Nephron progenitor cell (in vitro differentiated cells): ENCODE results near the gene CPA4.

ENCODE experiments used
- DNase-seq: peaks from one replicate; pipeline ENCODE4 v3.0.0; 2021
- H3K27ac Mint-ChIP-seq: 2 replicates; pipeline ENCODE4 v1.8.0; 2021; ENCODE audit warnings: mild to moderate bottlenecking, moderate library complexity, mixed read lengths
- H3K27me3 Mint-ChIP-seq: 2 replicates; pipeline ENCODE4 v1.8.0; 2021; ENCODE audit warnings: mild to moderate bottlenecking, low read depth, mixed read lengths; ENCODE audit not compliant: poor library complexity
- H3K36me3 Mint-ChIP-seq: 2 replicates; pipeline ENCODE4 v1.8.0; 2021; ENCODE audit warnings: low read depth, mixed read lengths
- H3K4me1 Mint-ChIP-seq: 2 replicates; pipeline ENCODE4 v1.8.0; 2021; ENCODE audit warnings: mixed read lengths
- H3K4me3 Mint-ChIP-seq: 2 replicates; pipeline ENCODE4 v1.8.0; 2021; ENCODE audit warnings: mild to moderate bottlenecking, moderate library complexity, mixed read lengths
- H3K9me3 Mint-ChIP-seq: 2 replicates; pipeline ENCODE4 v1.8.0; 2021; ENCODE audit warnings: mild to moderate bottlenecking, moderate library complexity, mixed read lengths
- CTCF ChIP-seq: fragments of 200-600 bp; sonication (generic); IDR thresholded peaks from 2 replicates; pipeline ENCODE4 v1.5.0; 2021; ENCODE audit warnings: antibody characterized with exemption

The CPA4 gene

DNA sequence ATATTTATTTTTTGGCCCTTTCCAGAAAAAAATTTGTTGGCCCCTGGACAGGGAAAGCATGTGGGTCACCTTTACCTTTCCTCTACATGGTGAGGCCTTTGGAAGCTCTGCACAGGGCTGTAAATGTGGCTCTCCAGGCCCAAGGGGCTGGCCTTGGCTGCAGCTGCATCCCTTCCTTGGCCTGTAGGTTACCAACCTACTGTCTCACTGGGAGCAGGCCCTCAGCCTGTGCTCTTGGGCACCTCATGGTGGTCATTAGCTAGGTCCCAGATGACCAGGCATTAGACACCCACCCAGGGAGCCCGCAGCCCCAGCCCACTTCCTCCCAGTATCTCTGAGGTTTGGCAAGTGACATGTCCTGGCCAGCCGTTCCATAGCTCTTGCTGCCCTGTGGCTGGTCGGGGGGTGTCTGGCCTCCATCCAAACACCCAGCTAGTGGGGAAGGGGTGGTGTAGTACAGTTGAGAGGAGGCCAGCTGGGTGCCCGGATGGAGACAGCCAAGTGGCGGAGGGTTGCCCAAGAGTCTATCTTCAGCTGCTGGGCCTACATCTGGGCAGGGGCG is 44.5 kb downstream of the CPA4 start:
- H3K27me3 Mint-ChIP-seq, result peaks cover 3% of the 10 kb centered on the region
- no peak for TF ChIP-seq CTCF
- H3K36me3 Mint-ChIP-seq, result peaks cover 5% of the 10 kb centered on the region

GRCh38 chr7:130338233-130338632 is 45.3 kb downstream of the CPA4 start:
- TF ChIP-seq CTCF, result no peak
- DNase-seq, result no peak
- peaks cover 3% of the 10 kb centered on the region for H3K27me3 Mint-ChIP-seq
- H3K36me3 Mint-ChIP-seq, result peaks cover 10% of the 10 kb centered on the region
- no peak overlapping the region for H3K4me3 Mint-ChIP-seq
- H3K4me1 Mint-ChIP-seq, result peaks cover 16% of the 10 kb centered on the region
- H3K9me3 Mint-ChIP-seq, result peaks cover 20% of the 10 kb centered on the region
- H3K27ac Mint-ChIP-seq, result no peak overlapping the region

More for the DNA sequence above, 44.5 kb downstream of the CPA4 start:
- H3K27ac Mint-ChIP-seq, result no peak overlapping the region
- peaks cover 16% of the 10 kb centered on the region for H3K4me1 Mint-ChIP-seq
- H3K9me3 Mint-ChIP-seq, result peaks cover 14% of the 10 kb centered on the region
- H3K4me3 Mint-ChIP-seq, result no peak overlapping the region
- DNase-seq, result no peak

- Mint-ChIP-seq H3K27me3 (peaks cover 3% of the 10 kb centered on the region), H3K9me3 (peaks cover 15% of the 10 kb centered on the region), H3K4me3 (no peak overlapping the region), H3K4me1 (peaks cover 32% of the 10 kb centered on the region), H3K36me3 (peaks cover 6% of the 10 kb centered on the region), H3K27ac (no peak overlapping the region)
- DNase-seq, result no peak
- TF ChIP-seq CTCF, result no peak
Observed at GRCh38 chr7:130341882-130342281, 48.9 kb downstream of the CPA4 start.

- Mint-ChIP-seq H3K27ac (no peak overlapping the region), H3K27me3 (peaks cover 2% of the 10 kb centered on the region)
- no peak for DNase-seq
Observed at GRCh38 chr7:130342701-130343380, 49.9 kb downstream of the CPA4 start.

DNA sequence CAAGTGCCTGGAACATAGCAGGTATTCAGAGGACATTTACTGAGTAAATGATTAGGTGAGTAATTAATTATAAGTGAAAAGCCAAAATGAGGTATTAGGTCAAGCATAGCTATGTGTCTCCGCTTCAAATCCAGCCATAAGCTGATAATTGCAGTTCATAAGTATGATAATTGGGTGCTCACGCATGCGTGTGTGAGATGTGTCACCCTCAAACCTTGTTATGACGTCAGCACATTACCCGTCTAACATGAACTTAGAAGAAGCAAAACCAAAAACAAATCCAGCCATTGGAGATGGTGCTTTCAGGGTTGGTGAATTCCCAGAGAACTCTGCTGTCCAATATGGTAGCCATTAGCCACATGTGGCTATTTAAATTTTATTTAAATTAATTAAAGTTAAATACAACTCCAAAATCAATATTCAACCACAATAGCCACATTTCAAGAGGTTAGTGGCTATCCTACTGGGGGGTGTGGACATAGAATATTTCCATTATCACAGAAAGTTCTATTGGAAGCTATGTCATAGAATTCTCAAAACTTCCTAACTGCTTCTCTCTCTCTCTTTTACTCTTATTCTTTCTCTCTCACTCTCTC is 51.4 kb downstream of the CPA4 start, which contains the start of gene CPA5:
CPA5 (plus strand) TSS at position 546 of the 596 bp plus-strand sequence. CDS start 1,670 bp downstream, outside the sequence.
- H3K36me3 Mint-ChIP-seq, result peaks cover 6% of the 10 kb centered on the region
- H3K4me3 Mint-ChIP-seq, result no peak within 1 kb of the TSS

More at GRCh38 chr7:130342701-130343380, 49.9 kb downstream of the CPA4 start:
- no peak for TF ChIP-seq CTCF
- peaks cover 15% of the 10 kb centered on the region for H3K9me3 Mint-ChIP-seq
- H3K4me3 Mint-ChIP-seq, result no peak overlapping the region
- peaks cover 6% of the 10 kb centered on the region for H3K36me3 Mint-ChIP-seq
- H3K4me1 Mint-ChIP-seq, result peaks cover 35% of the 10 kb centered on the region

More for the DNA sequence above, 51.4 kb downstream of the CPA4 start, which contains the start of gene CPA5:
- no peak for TF ChIP-seq CTCF
- Mint-ChIP-seq H3K4me1 (peaks cover 24% of the 10 kb centered on the region), H3K27ac (peak within 1 kb of the TSS; percentile 88), H3K9me3 (peaks cover 15% of the 10 kb centered on the region), H3K27me3 (no peaks in the 10 kb centered on the region)
- DNase-seq, result no peak
